ENCODE data around the gene GALNT7. TPM values are rescaled to one million over a fixed set of nuclear protein-coding genes. Genes with fewer than 3 reads are reported as not detected.
A peak's percentile ranks its signal among the peaks of the same experiment; 100 is the strongest.
"Not testable (repeated sequence)": the region's sequence is repeated elsewhere in the genome, so short reads cannot be mapped to it uniquely, and the experiment has no call there.

Gene GALNT7
- total and polyA plus RNA-seq, 5 experiments from 2014 or later: 5.6 to 18.7 (median 8.6) TPM

DNA sequence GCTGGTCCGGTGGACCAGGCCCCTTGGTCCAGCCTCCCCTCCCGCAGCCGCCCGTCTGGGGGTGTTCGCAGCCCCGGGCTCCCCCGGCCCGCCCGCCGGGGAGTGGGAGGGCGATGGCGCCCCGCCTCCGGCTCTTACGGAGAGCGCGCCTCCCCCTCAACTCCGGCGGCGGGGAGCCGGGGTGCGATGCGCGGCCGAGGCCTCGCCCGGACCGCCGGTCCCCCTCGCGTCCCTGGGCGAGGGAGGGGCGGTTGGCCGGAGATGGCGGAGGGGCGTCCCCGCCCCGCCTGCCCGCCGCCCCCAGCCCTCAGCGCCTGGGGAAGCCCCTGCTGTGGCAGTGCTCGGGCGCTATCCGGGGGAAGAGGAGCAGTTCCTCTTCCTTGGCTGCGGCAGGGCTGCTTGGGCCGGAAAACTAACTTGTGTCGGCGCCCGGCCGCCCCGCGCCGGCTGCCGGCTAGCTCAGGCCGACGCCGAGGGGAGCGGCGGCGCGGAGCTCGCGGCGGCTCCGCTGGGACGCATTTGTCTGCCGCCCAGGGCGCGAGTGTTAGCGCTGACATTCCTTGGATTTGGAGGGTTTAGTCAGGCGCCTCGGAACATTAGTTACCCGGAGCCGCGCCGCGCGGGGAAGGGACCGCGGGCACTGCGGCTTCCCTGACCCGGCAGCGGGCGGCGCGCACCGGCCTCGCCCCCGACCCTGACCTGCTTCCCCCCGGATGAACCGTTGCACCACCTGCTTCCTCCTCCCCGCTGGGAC is 994 bp downstream of the GALNT7 start:
- peaks cover 32 to 70% (median 63%) of the 10 kb centered on the region in 4 donors for H3K4me1 Mint-ChIP-seq
- POLR2A ChIA-PET: interaction anchor here (3.0 kb wide), 1 partner anchor 200 kb away, joined by 23 read pairs; the partner anchor contains the start of gene SAP30
- ATAC-seq (peak; percentile 63 to 67), DNase-seq (peak; percentile 30 to 71 (median 58))
- H3K4me3 Mint-ChIP-seq: peak overlapping the region; percentile 77 to 90 (median 84)
- no peaks in the 10 kb centered on the region for H3K9me3 Mint-ChIP-seq
- peak overlapping the region in 8 of 10 donors; percentile 53 to 85 (median 78) for H3K27ac Mint-ChIP-seq
- no peaks in the 10 kb centered on the region for H3K27me3 Mint-ChIP-seq
- H3K36me3 Mint-ChIP-seq: no peaks in the 10 kb centered on the region

DNA sequence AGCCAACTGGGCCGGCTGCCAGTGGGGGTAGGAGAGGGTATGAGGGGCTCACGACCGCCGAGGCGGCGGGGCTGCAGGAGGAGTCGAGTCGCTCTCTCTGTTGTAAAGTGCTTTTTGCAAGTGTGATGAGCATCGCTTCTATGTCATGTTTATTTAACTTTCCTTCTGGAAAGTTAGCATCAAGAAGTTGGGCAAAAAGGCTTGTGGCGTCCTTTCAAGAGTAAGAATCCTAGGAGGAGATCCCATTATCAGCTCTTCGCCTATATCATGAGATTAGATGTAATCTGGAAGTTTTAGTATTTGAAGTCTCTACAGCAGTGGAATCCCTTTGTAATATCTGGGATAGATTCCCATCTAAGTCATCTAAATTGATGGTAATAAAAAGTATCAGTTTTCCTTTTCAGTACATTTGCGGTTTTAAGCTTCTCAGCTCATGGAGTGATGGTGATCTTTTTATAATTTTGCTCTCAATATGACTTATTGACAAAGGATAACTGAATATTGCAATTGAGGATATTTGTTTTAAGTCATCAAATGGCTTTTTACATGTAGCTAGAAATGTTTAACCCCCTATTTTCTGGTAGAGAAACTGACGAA is 1.7 kb downstream of the GALNT7 start:
- peak overlapping the region in 9 of 10 donors; percentile 40 to 85 (median 77) for H3K27ac Mint-ChIP-seq
- H3K4me1 Mint-ChIP-seq: peaks cover 33 to 72% (median 68%) of the 10 kb centered on the region in 4 donors
- no peaks in the 10 kb centered on the region for H3K9me3 Mint-ChIP-seq
- peak overlapping the region; percentile 77 to 90 (median 84) for H3K4me3 Mint-ChIP-seq
- ATAC-seq (peak; percentile 12 to 20), DNase-seq (peak in 1 of 10 donors; percentile 4)
- no peaks in the 10 kb centered on the region for H3K27me3 Mint-ChIP-seq
- H3K36me3 Mint-ChIP-seq: no peaks in the 10 kb centered on the region
- POLR2A ChIA-PET: interaction anchor here (3.0 kb wide), 1 partner anchor 200 kb away, joined by 23 read pairs; the partner anchor contains the start of gene SAP30

DNA sequence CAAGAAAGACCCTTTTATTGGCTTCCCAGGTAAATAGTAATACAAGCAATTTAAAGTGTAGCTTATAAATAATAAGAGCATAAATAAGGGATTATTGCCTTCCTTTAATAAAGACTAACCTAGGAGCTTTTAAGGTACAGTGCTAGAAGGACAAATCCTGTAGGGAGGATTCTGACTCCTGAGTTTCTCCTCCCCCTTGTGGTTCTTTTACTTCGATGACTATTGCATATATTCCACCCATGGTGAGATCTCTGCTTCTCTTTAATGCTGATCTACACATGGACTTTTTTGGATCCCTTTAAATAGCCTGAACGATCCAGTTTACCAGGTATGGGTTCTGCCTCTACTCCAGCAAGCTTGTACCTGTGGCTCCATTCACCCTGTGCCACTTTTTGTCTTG is 2.5 kb downstream of the GALNT7 start:
- Mint-ChIP-seq H3K4me1 (peaks cover 33 to 71% (median 66%) of the 10 kb centered on the region in 4 donors), H3K36me3 (no peaks in the 10 kb centered on the region), H3K27ac (peak overlapping the region in 4 of 10 donors; percentile 47 to 82 (median 78)), H3K9me3 (no peaks in the 10 kb centered on the region), H3K27me3 (no peaks in the 10 kb centered on the region), H3K4me3 (peak overlapping the region in 9 of 10 donors; percentile 79 to 90 (median 84))
- ATAC-seq (no peak), DNase-seq (no peak)
- POLR2A ChIA-PET: interaction anchor here (1.0 to 3.0 kb wide), 2 partner anchors 163 to 199 kb away, joined by 4 to 23 read pairs; partner anchors contain the start of genes HMGB2 and SAP30

DNA sequence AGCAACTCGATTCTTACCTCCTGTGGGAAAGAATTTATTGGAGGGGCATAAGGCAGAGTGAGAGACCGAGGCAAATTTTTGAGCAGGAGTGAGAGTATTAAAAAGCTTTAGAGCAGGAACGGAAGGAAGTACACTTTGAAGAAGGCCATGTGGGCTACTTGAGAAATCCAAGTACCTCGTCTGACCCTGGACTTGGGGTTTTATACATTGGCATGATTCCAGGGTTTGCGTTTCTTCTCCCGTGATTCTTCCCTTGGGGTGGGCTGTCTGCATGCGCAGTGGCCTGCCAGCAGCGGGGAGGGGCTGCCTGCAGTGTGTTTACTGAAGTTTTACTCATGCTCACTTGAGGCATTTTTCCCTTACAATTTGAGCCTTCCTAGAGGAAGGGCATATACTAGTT is 3.4 kb downstream of the GALNT7 start:
- H3K4me3 Mint-ChIP-seq: peak overlapping the region in 2 of 10 donors; percentile 24 to 25
- no peaks in the 10 kb centered on the region for H3K36me3 Mint-ChIP-seq
- ATAC-seq (no peak), DNase-seq (no peak)
- no peaks in the 10 kb centered on the region for H3K9me3 Mint-ChIP-seq
- POLR2A ChIA-PET: no interaction called here
- peaks cover 36 to 74% (median 66%) of the 10 kb centered on the region in 4 donors for H3K4me1 Mint-ChIP-seq
- no peak overlapping the region for H3K27ac Mint-ChIP-seq
- H3K27me3 Mint-ChIP-seq: no peaks in the 10 kb centered on the region

DNA sequence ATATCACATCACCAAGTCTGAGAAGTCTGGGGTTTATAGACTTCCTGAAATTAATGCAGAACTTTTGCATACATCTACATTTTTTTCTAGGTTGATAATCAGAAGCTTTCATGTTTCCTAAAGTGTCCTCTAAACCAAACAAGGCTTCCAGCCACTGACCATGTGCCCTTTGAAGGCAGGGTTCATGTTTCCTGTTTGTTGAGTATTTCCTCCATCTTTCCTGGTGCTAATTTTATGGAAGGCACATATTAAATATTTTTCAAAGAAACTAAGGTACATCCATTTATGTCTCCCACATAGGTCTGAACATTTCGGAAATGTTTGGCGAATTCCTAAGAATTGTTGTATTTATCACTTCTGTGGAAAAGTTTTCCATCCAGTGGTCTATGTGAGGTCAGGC is 5.6 kb downstream of the GALNT7 start:
- Mint-ChIP-seq H3K4me1 (peaks cover 33 to 71% (median 59%) of the 10 kb centered on the region in 4 donors), H3K27me3 (no peaks in the 10 kb centered on the region), H3K9me3 (no peaks in the 10 kb centered on the region), H3K36me3 (no peaks in the 10 kb centered on the region), H3K27ac (no peak overlapping the region), H3K4me3 (no peak overlapping the region)
- POLR2A ChIA-PET: no interaction called here
- DNase-seq (no peak), ATAC-seq (no peak)

DNA sequence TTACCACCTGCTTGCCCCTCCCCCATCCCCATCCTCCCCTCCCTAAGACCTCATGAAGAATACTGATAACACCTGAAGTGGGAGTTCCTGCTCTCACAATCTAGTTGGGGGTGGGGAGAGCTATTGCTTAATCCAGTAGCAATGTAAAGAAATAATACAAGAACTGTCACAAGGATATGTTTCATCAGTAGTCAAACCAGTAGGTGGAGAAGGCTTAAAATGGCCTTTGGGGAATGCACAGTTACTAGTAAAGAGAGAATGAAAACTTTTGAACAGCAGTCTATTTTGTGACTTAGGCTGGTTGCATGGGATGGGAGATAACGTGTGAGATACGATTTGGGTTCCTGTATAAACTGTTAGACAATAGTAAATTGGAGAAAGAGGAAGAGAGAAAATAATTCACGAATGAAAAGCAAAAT is 6.0 kb downstream of the GALNT7 start:
- Mint-ChIP-seq H3K27ac (no peak overlapping the region), H3K27me3 (no peaks in the 10 kb centered on the region), H3K4me3 (no peak overlapping the region), H3K4me1 (peaks cover 33 to 74% (median 59%) of the 10 kb centered on the region in 4 donors), H3K9me3 (no peaks in the 10 kb centered on the region), H3K36me3 (no peaks in the 10 kb centered on the region)
- ATAC-seq: no peak
- POLR2A ChIA-PET: no interaction called here
- DNase-seq: no peak

DNA sequence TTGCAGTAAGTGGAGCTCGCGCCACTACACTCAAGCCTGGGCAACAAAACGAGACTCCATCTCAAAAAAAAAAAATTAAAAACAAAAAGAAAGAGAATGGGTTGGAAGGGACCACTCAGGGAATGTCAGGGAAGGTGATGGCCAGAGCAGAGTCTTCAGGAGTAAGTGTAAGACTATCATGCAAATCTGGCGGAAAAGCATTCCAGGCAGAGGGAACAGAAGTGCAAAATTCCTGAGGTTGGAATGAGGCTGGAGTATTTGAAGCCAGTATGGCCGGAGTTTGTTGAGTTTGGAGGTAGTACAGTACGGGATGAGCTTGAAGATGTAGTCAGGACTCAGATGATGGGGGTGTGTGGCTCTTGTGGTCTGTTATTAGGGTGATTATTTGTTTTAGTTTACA is 7.4 kb downstream of the GALNT7 start:
- ATAC-seq: no peak
- no peak overlapping the region for H3K4me3 Mint-ChIP-seq
- no peak for DNase-seq
- H3K9me3 Mint-ChIP-seq: no peaks in the 10 kb centered on the region
- H3K4me1 Mint-ChIP-seq: peaks cover 27 to 67% (median 49%) of the 10 kb centered on the region in 4 donors
- peak overlapping the region in 1 of 10 donors; percentile 47 for H3K27ac Mint-ChIP-seq
- H3K36me3 Mint-ChIP-seq: no peaks in the 10 kb centered on the region
- no peaks in the 10 kb centered on the region for H3K27me3 Mint-ChIP-seq
- POLR2A ChIA-PET: no interaction called here

DNA sequence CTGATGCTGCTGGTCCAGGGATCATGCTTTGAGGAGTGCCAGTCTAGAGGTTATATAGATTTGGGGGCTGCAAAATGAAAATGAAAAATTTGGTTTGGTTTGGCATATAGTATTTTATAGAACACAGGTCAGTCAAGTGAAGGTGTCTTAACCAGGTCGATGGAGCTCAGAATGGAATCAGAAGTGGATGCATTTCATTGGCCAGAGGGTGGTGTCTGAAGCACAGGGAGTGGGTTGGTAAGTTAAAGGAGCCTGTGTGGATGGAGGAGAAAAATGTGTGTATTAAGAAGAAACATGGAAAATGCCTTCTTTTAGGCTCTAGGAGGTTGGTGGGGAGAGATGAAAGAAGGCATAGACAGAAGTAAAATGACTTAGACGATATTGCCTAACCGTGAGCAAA is 8.6 kb downstream of the GALNT7 start:
- H3K27ac Mint-ChIP-seq: peak overlapping the region in 3 of 10 donors; percentile 23 to 63 (median 42)

DNA sequence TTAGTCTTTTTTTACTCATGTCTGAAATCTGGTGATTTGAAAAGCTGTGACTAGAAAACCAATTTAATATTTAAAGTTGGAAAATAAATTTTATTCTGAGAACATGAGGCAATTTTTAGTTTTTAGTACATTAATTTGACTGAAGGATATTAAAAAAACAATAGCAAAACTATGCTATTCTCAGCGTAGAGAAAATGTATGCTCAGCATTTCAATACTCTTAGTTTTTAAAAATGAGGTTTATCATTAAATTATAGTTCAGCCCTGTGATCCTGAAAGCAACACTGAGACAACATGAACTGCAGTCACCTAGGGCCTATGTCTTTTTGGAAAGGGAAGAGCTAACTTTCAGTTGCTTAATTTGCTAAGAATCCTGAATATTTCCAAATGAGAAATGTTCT is 9.5 kb downstream of the GALNT7 start:
- ATAC-seq (no peak), DNase-seq (no peak)
- H3K27ac Mint-ChIP-seq: no peak overlapping the region
- POLR2A ChIA-PET: no interaction called here
- no peaks in the 10 kb centered on the region for H3K9me3 Mint-ChIP-seq
- no peaks in the 10 kb centered on the region for H3K36me3 Mint-ChIP-seq
- no peaks in the 10 kb centered on the region for H3K27me3 Mint-ChIP-seq
- peaks cover 18 to 54% (median 40%) of the 10 kb centered on the region in 4 donors for H3K4me1 Mint-ChIP-seq
- H3K4me3 Mint-ChIP-seq: no peak overlapping the region

More for the DNA sequence above, 8.6 kb downstream of the GALNT7 start:
- Mint-ChIP-seq H3K9me3 (no peaks in the 10 kb centered on the region), H3K4me3 (no peak overlapping the region), H3K4me1 (peaks cover 21 to 62% (median 43%) of the 10 kb centered on the region in 4 donors), H3K27me3 (no peaks in the 10 kb centered on the region), H3K36me3 (no peaks in the 10 kb centered on the region)
- POLR2A ChIA-PET: no interaction called here
- DNase-seq: no peak
- no peak for ATAC-seq

DNA sequence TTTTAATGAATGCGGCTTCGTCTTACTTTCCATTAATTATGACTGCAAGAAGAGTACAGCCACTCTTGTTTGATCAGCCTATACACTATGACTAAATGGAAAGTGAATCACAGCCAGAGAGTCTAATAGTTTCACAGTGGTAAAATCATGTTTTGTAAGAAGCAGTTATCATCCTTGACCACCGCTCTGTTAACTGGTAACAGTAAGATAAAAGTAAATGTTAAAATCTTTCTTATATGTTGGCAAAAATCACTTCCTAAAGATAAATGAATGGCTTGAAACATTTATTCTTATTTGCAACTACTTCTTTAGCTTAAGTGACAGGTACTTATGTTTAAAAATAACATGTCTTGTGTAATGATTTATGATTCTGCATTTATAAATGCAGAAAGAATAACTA is 13.2 kb downstream of the GALNT7 start:
- H3K4me1 Mint-ChIP-seq: peaks cover 16 to 44% (median 30%) of the 10 kb centered on the region in 4 donors
- H3K36me3 Mint-ChIP-seq: no peaks in the 10 kb centered on the region
- H3K27ac Mint-ChIP-seq: no peak overlapping the region
- ATAC-seq (no peak), DNase-seq (no peak)
- no peak overlapping the region for H3K4me3 Mint-ChIP-seq
- no peaks in the 10 kb centered on the region for H3K9me3 Mint-ChIP-seq
- H3K27me3 Mint-ChIP-seq: no peaks in the 10 kb centered on the region
- POLR2A ChIA-PET: no interaction called here

DNA sequence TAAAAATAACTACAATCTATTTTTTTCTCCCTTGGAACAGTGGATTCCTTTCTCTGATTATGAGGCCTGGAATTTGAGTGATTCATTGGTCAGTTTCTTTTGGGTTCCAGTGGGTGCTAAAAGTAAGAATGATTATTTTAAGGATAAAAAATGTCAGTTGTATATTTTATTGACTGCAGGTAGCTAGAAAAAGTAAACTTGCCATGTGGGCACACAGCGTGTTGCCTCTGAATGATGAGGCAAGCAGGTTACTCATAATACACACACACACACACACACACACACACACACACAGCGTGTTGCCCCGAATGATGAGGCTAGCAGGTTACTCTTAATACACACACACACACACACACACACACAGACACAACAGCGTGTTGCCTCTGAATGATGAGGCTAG is 13.8 kb downstream of the GALNT7 start:
- H3K27me3 Mint-ChIP-seq: no peaks in the 10 kb centered on the region
- no peak overlapping the region for H3K4me3 Mint-ChIP-seq
- no peaks in the 10 kb centered on the region for H3K9me3 Mint-ChIP-seq
- ATAC-seq (no peak), DNase-seq (no peak)
- H3K4me1 Mint-ChIP-seq: peaks cover 11 to 42% (median 25%) of the 10 kb centered on the region in 4 donors
- H3K36me3 Mint-ChIP-seq: no peaks in the 10 kb centered on the region
- POLR2A ChIA-PET: no interaction called here
- H3K27ac Mint-ChIP-seq: peak overlapping the region in 2 of 10 donors; percentile 9 to 29

DNA sequence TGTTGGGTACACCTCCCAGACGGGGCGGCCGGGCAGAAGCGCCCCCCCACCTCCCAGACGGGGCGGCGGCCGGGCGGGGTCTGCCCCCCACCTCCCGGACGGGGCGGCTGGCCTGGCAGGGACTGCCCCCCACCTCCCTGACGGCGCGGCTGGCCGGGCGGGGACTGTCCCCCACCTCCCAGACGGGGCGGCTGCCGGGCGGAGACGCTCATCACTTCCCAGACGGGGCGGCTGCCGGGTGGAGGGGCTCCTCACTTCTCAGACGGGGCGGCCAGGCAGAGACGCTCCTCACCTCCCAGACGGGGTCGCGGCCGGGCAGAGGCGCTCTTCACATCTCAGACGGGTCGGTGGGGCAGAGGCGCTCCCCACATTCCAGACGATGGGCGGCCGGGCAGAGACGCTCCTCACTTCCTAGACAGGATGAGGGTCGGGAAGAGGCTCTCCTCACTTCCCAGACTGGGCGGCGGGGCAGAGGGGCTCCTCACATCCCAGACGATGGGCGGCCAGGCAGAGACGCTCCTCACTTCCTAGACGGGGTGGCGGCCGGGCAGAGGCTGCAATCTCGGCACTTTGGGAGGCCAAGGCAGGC is 15.1 kb downstream of the GALNT7 start:
- POLR2A ChIA-PET, ATAC-seq, DNase-seq, H3K27ac Mint-ChIP-seq, H3K36me3 Mint-ChIP-seq, H3K9me3 Mint-ChIP-seq, H3K27me3 Mint-ChIP-seq, H3K4me3 Mint-ChIP-seq: not testable (repeated sequence)
- H3K4me1 Mint-ChIP-seq: peaks cover 11 to 46% (median 26%) of the 10 kb centered on the region in 4 donors
